ES-I3 (cell line): ENCODE results near the gene PDCD10.

Experiments
- H3K36me3 ChIP-seq: 2 replicates; pipeline ENCODE4 v1.6.1; 2013; ENCODE audit warnings: mild to moderate bottlenecking, low read length, control low read depth, moderate library complexity; ENCODE audit not compliant: insufficient read depth
- H3K4me1 ChIP-seq: 2 replicates; pipeline ENCODE4 v1.6.1; 2013; ENCODE audit warnings: mild to moderate bottlenecking, control low read depth, low read length; ENCODE audit not compliant: insufficient read depth
- H3K9ac ChIP-seq: 2 replicates; pipeline ENCODE4 v1.6.1; 2013; ENCODE audit warnings: low read depth, mild to moderate bottlenecking, low read length, moderate library complexity
- H3K9me3 ChIP-seq: 2 replicates; pipeline ENCODE4 v1.6.1; 2013; ENCODE audit warnings: mild to moderate bottlenecking, low read length, moderate library complexity; ENCODE audit not compliant: control insufficient read depth, insufficient read depth

PDCD10 gene

DNA sequence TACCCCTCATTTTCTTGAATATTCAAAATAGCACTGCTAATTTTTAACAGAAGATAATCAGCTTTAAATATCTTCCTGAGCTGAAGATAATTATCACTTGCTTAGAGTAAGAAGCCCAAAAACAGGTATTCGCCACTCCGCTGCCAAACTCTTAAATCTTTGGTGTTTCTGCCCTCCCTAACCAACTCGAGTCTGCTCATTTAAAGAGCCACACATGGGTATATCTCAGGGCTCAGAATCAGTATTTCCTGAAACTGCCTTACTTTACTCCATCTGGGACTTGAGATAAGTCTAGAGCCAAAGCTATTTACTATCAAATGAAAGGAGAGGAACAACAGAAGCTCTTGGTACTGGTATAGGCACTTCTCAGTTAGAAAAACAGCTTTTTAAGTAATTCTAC lies 10.8 kb downstream of the PDCD10 start:
- Histone ChIP-seq H3K9me3 (no peaks in the 10 kb centered on the region), H3K36me3 (peaks cover 4% of the 10 kb centered on the region; the same call in 1 of the 2 replicates), H3K4me1 (peaks cover 39% of the 10 kb centered on the region), H3K9ac (no peak overlapping the region)

DNA sequence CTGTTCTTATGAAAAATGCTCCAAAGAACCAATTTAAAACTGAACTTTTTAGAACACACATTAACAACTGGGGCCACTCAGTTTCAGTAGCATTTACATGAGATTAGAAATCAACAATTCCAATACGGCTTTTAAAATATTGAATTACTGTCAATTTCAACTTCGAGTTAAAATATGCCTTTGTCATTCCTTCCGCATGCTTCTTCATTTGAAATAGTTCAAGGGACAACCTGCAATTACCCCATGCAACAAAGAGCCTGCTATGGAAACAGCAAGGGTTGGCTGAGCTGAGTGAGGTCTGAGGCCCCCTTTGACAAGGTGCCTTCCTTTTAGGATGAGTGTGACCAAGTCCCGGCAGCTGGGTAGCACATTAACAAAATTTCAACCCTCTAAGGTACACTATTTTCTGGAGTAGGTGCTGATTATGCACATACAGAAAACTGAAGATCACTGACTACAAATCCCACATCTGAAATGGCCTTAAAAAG lies 11.6 kb downstream of the PDCD10 start:
- Histone ChIP-seq H3K4me1 (peaks cover 31% of the 10 kb centered on the region), H3K9ac (no peak overlapping the region), H3K9me3 (peaks cover 3% of the 10 kb centered on the region; the same call in 1 of the 2 replicates), H3K36me3 (peaks cover 8% of the 10 kb centered on the region)

DNA sequence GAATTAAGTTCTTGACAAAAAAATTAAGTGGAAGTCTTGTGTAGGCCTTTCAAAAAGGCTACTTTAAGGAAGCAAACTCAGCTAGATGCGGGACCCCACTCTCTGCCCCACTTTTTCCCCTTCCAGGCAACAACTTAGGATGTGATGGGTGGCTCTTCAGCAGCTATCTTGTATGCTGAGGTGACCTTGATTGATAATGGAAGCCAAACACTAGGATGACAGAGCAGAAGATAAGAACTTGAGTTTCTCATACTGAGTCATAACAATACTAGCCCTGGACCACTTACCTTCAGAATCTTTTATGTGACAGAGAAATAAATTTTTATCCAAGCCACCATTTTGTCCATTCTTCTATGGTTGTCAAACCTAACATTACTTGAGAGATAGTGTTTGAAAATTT lies 16.1 kb downstream of the PDCD10 start:
- Histone ChIP-seq H3K36me3 (peaks cover 11% of the 10 kb centered on the region), H3K9ac (no peak overlapping the region), H3K9me3 (peaks cover 3% of the 10 kb centered on the region; the same call in 1 of the 2 replicates), H3K4me1 (0 out of 2 replicates have a peak, but pooled peaks cover 8% of the 10 kb centered on the region)

DNA sequence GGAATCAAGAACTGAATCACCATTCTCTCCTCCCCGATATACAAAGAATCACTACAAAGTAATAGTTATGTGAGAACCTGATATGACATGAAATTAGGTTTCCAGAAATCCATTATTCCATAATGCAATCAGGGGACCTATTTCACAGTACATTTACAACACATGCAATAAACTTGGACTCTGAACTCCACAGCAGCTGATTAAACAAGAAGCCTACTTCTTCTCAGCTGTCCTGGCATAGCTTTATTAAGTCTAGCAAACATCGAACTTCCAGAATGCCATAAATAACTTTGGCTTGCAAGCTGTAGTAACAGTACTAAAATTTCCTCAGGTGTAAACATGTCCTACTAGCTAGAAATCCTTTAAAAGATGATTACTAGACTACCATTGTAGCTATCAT lies 17.8 kb downstream of the PDCD10 start:
- H3K9me3 ChIP-seq: peaks cover 3% of the 10 kb centered on the region; the same call in 1 of the 2 replicates
- peaks cover 11% of the 10 kb centered on the region for H3K36me3 ChIP-seq
- no peaks in the 10 kb centered on the region for H3K4me1 ChIP-seq
- no peak overlapping the region for H3K9ac ChIP-seq

DNA sequence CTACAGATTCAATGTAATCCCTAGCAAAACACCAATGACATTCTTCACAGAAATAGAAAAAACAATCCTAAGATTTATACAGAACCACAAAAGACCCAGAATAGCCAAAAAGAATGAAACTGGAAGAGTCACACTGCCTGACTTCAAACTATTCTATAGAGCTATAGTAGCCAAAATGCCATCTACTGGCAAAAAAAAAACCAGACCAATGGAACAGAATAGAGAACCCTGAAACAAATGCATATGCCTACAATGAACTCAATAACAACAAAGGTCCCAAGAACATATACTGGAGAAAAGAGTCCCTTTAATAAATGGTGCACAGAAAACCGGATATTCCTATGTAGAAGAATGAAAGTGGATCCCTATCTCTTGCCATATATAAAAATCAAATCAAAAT lies 19.8 kb downstream of the PDCD10 start:
- Histone ChIP-seq H3K36me3 (peaks cover 15% of the 10 kb centered on the region), H3K4me1 (no peaks in the 10 kb centered on the region), H3K9me3 (peaks cover 3% of the 10 kb centered on the region; the same call in 1 of the 2 replicates), H3K9ac (no peak overlapping the region)

DNA sequence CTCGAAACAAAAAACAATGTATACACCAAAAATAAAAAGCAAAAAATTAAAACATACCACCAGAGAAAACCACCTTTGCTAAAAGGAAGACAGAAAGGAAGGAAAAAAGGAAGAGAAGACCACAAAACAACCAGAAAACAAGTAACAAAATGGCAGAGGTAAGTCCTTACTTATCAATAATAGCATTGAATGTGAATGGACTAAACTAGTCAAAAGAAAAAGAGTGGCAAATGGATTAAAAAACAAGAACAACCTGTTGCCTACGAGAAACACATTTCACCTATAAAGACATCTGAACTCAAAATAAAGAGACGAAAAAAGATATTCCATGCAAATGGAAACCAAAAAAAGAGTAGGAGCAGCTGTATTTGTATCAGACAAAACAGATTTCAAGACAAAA lies 22.2 kb downstream of the PDCD10 start:
- Histone ChIP-seq H3K4me1 (no peaks in the 10 kb centered on the region), H3K9ac (no peak overlapping the region), H3K9me3 (no peaks in the 10 kb centered on the region), H3K36me3 (peaks cover 9% of the 10 kb centered on the region; the same call in 1 of the 2 replicates)

DNA sequence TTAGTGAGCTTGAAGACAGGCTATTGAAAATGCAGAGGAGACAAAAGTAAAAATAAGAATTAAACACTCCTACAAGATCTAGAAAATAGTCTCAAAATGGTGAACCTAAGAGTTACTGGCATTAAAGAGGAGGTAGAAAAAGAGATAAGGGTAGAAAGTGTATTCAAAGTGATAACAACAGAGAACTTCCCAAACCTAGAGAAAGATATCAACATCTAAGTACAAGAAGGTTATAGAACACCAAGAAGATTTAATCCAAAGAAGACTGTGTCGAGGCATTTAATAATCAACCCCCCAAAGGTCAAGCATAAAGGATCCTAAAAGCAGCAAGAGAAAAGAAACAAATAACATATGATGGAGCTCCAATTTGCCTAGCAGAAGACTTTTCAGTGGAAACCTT lies 23.3 kb downstream of the PDCD10 start:
- H3K9ac ChIP-seq: no peak overlapping the region
- no peaks in the 10 kb centered on the region for H3K4me1 ChIP-seq
- no peaks in the 10 kb centered on the region for H3K9me3 ChIP-seq
- H3K36me3 ChIP-seq: peaks cover 12% of the 10 kb centered on the region

DNA sequence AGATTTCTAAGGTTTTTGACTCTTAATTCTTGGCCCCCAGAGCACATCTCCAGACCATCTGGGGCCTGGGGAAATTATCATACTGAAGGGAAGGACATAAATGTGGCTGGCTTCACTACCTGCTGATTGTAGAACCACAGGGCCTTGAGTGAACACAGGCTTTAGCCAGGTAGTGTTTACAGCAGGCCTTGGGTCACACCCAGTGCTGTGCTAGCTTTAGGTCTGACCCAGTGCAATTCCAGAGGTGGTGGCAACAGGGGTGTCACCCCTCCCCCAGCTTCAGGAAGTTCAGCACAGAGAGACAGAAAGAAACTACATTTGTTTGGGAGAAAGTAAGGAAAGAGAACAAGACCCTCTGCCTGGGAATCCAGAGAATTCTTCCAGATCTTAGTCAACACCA lies 24.1 kb downstream of the PDCD10 start:
- Histone ChIP-seq H3K36me3 (peaks cover 12% of the 10 kb centered on the region), H3K9me3 (no peaks in the 10 kb centered on the region), H3K9ac (no peak overlapping the region), H3K4me1 (no peaks in the 10 kb centered on the region)

DNA sequence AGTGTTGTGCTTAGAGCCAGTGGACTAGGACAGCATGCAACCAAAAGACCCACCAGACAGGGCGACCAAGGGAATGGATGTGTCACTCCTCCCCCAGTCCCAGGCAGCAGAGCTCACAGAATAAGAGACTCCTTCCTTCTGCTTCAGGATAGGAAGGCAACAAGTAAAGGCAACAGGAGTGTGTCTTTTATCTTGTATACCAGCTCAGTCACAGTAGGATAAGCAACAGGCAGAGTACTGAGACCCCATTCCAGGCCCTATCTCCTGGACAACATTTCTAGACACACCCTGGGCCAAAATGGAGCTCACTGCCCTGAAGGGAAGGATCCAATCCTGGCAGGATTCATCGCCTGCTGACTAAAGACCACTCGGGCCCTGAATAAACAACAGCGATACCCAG lies 25.0 kb downstream of the PDCD10 start:
- H3K36me3 ChIP-seq: peaks cover 12% of the 10 kb centered on the region
- no peak overlapping the region for H3K9ac ChIP-seq
- no peaks in the 10 kb centered on the region for H3K4me1 ChIP-seq
- no peaks in the 10 kb centered on the region for H3K9me3 ChIP-seq

DNA sequence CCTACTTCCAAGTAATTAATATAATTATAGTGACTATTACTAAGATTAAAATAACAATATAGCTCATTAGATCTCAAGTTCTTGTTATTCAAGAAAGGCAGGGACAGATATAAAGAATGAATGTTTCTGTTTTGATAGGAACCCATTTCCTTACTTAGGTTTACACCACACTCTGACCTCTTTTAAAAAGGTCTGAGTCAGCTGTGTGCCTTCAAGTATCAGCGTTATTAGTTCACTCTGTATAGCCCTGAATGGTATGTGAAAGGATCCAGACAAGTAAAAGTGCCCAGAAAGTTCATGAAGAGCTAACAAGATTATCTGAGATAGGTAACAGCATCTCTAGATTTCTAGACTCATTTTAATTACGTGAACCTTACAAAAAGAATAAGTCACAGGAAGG lies 28.9 kb downstream of the PDCD10 start:
- peaks cover 15% of the 10 kb centered on the region for H3K36me3 ChIP-seq
- no peaks in the 10 kb centered on the region for H3K4me1 ChIP-seq
- no peaks in the 10 kb centered on the region for H3K9me3 ChIP-seq
- no peak overlapping the region for H3K9ac ChIP-seq

DNA sequence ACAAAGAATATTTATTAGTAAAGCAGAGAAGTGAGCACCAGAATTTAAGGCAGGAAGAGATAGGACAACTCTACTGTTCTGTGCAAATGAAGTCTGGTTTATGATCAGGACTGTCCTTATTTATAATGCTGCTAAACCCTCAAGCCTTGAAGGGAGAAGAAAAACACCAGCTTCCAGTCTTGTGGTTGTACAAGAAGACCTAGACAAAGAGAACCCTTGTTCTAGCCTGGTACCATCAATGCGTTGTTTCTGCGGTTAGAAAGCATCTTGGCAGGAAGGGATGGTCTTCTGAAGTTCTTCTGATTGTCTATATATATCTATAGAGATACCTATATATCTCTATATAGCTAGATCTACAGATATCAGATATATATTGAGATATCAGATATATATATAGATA lies 33.8 kb downstream of the PDCD10 start:
- H3K36me3 ChIP-seq: peaks cover 3% of the 10 kb centered on the region; the same call in 1 of the 2 replicates
- H3K9ac ChIP-seq: no peak overlapping the region

DNA sequence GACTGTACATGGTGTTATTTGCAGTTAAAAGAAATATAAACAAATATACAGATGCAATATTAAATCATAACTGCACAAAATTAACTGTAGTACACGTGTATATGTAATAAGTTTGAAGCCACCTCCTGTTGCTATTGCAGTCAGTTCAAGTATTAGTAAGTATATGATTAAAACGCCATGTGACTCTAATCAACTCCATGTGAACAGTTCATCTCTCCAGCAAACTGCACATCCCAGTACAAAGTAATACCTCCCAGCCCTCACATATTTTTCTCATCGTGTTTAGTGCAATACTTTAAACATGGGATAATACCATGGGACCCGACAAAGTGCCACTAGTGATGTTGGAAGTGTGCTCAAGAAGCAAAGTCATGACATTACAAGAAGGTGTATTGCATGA lies 34.6 kb downstream of the PDCD10 start:
- H3K36me3 ChIP-seq: peaks cover 3% of the 10 kb centered on the region; the same call in 1 of the 2 replicates
- no peak overlapping the region for H3K9ac ChIP-seq

More for the DNA sequence above, 33.8 kb downstream of the PDCD10 start:
- Histone ChIP-seq H3K9me3 (no peaks in the 10 kb centered on the region), H3K4me1 (no peaks in the 10 kb centered on the region)

DNA sequence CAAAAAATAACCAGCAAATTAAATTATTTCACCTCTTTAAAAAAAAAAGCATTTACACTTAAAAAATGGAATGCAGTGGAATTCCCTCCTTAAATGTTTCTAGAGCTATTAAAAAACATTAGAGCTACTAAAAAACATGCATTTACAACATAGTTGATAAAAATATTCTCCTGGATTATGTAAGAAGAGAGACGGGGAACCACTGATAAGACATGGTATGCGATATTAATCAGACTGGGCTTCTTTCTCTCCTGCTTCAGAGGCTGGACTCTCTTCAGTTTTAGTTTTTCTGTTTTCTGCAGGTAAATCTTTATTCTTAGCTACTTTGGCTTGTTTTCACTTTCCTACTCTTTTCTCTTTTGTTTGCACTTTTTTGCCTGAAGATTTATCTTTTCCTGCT lies 40.6 kb downstream of the PDCD10 start:
- peaks cover 3% of the 10 kb centered on the region; the same call in 1 of the 2 replicates for H3K36me3 ChIP-seq
- no peaks in the 10 kb centered on the region for H3K9me3 ChIP-seq
- H3K4me1 ChIP-seq: peaks cover 12% of the 10 kb centered on the region
- H3K9ac ChIP-seq: no peak overlapping the region

More for the DNA sequence above, 34.6 kb downstream of the PDCD10 start:
- H3K9me3 ChIP-seq: no peaks in the 10 kb centered on the region
- no peaks in the 10 kb centered on the region for H3K4me1 ChIP-seq

DNA sequence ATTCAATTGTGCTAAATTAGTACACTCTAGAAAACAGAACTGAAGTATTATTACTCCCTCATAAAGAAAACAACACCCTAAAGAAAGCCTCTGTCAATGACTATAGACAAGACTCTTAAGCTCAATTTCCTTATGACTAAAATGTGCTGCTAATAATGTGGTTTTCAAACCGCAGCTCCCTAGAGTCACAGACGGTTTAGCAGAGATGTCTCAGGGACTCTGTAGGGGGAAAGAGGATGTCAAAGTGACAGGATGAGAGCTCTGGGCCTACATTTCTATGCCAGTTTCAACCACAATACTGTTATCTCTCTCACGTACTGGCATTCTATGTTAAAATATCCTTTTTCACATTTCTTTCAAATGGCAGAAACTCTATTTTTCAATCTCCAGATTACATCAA lies 43.3 kb downstream of the PDCD10 start:
- Histone ChIP-seq H3K36me3 (peaks cover 4% of the 10 kb centered on the region; the same call in 1 of the 2 replicates), H3K9ac (no peak overlapping the region), H3K4me1 (peaks cover 12% of the 10 kb centered on the region), H3K9me3 (no peaks in the 10 kb centered on the region)

DNA sequence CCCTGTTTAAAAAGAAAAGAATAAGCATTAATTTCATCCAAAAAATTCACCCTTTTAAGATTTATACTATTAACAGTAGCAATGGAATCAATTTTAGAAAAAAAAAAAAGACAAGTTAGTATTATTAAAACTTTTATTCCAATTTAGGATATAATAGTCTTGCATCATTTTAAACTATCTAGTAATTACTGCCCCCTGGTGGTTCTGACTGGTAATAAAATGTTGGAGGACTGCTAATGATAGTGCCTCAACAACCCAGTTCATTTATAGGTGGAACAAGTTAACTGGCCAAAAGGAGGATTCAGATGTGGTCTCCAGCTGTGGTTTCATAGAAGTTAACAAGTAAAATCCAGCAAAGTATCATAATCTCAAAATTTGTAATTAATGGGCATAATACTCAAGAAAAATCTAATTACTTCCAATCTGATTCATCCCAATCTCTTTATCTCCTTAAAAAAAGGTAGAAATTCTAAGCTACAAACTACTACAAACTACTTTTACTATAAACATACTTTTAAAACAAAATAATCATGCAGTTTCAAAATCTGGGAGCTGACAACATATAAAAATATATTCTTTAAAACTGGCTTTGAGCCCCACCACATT lies 50.2 kb downstream of the PDCD10 start:
- H3K36me3 ChIP-seq: peaks cover 4% of the 10 kb centered on the region
- no peaks in the 10 kb centered on the region for H3K9me3 ChIP-seq
- H3K9ac ChIP-seq: no peak overlapping the region
- no peaks in the 10 kb centered on the region; the same call in 1 of the 2 replicates for H3K4me1 ChIP-seq
